ES-I3 (cell line): ENCODE data around the gene AP5B1.

Source experiments
- H3K36me3 ChIP-seq: 2 replicates; pipeline ENCODE4 v1.6.1; 2013; ENCODE audit warnings: mild to moderate bottlenecking, low read length, control low read depth, moderate library complexity; ENCODE audit not compliant: insufficient read depth
- H3K4me1 ChIP-seq: 2 replicates; pipeline ENCODE4 v1.6.1; 2013; ENCODE audit warnings: mild to moderate bottlenecking, control low read depth, low read length; ENCODE audit not compliant: insufficient read depth
- H3K9ac ChIP-seq: 2 replicates; pipeline ENCODE4 v1.6.1; 2013; ENCODE audit warnings: low read depth, mild to moderate bottlenecking, low read length, moderate library complexity
- H3K9me3 ChIP-seq: 2 replicates; pipeline ENCODE4 v1.6.1; 2013; ENCODE audit warnings: mild to moderate bottlenecking, low read length, moderate library complexity; ENCODE audit not compliant: control insufficient read depth, insufficient read depth

Gene AP5B1

GRCh38 chr11:65780770-65781151 is at the start of gene AP5B1:
AP5B1 (minus strand) TSS chr11:65780976; CDS start chr11:65780591, 385 bp downstream.
- no peaks in the 10 kb centered on the region for H3K9me3 ChIP-seq
- peak within 1 kb of the TSS; percentile 85 for H3K9ac ChIP-seq
- peaks cover 4% of the 10 kb centered on the region; the same call in 1 of the 2 replicates for H3K4me1 ChIP-seq
- H3K36me3 ChIP-seq, result no peaks in the 10 kb centered on the region; the same call in 1 of the 2 replicates

- Histone ChIP-seq H3K4me1 (0 out of 2 replicates have a peak, but pooled peaks cover 4% of the 10 kb centered on the region), H3K36me3 (no peaks in the 10 kb centered on the region), H3K9me3 (no peaks in the 10 kb centered on the region), H3K9ac (no peak overlapping the region)
Observed at GRCh38 chr11:65829459-65829858, 48.7 kb upstream of the AP5B1 start.

GRCh38 chr11:65826984-65827735 is 46.4 kb upstream of the AP5B1 start:
- Histone ChIP-seq H3K9me3 (no peaks in the 10 kb centered on the region), H3K9ac (no peak overlapping the region), H3K36me3 (no peaks in the 10 kb centered on the region), H3K4me1 (no peaks in the 10 kb centered on the region)

- no peak overlapping the region for H3K9ac ChIP-seq
- H3K9me3 ChIP-seq, result no peaks in the 10 kb centered on the region
- no peaks in the 10 kb centered on the region for H3K36me3 ChIP-seq
- H3K4me1 ChIP-seq, result no peaks in the 10 kb centered on the region
Observed at GRCh38 chr11:65822776-65823528, 42.2 kb upstream of the AP5B1 start.

GRCh38 chr11:65821107-65821506 is 40.3 kb upstream of the AP5B1 start:
- Histone ChIP-seq H3K36me3 (no peaks in the 10 kb centered on the region), H3K9ac (no peak overlapping the region), H3K9me3 (no peaks in the 10 kb centered on the region), H3K4me1 (no peaks in the 10 kb centered on the region)

GRCh38 chr11:65817835-65818680 is 37.3 kb upstream of the AP5B1 start:
- H3K36me3 ChIP-seq, result no peaks in the 10 kb centered on the region
- H3K9ac ChIP-seq, result peak overlapping the region; percentile 93
- no peaks in the 10 kb centered on the region for H3K4me1 ChIP-seq
- H3K9me3 ChIP-seq, result no peaks in the 10 kb centered on the region

GRCh38 chr11:65817312-65817834 is 36.6 kb upstream of the AP5B1 start:
- Histone ChIP-seq H3K4me1 (no peaks in the 10 kb centered on the region), H3K36me3 (no peaks in the 10 kb centered on the region), H3K9me3 (no peaks in the 10 kb centered on the region), H3K9ac (peak overlapping the region; percentile 93)

GRCh38 chr11:65816696-65817095 is 35.9 kb upstream of the AP5B1 start:
- Histone ChIP-seq H3K9ac (no peak overlapping the region), H3K4me1 (no peaks in the 10 kb centered on the region), H3K36me3 (no peaks in the 10 kb centered on the region), H3K9me3 (no peaks in the 10 kb centered on the region)

GRCh38 chr11:65814986-65815565 is 34.3 kb upstream of the AP5B1 start:
- Histone ChIP-seq H3K9ac (no peak overlapping the region), H3K9me3 (no peaks in the 10 kb centered on the region), H3K36me3 (no peaks in the 10 kb centered on the region), H3K4me1 (no peaks in the 10 kb centered on the region)

- H3K9ac ChIP-seq, result no peak overlapping the region
- H3K4me1 ChIP-seq, result no peaks in the 10 kb centered on the region
- no peaks in the 10 kb centered on the region for H3K9me3 ChIP-seq
Observed at GRCh38 chr11:65814131-65814985, 33.6 kb upstream of the AP5B1 start.

GRCh38 chr11:65811764-65812475 is 31.1 kb upstream of the AP5B1 start:
- Histone ChIP-seq H3K9ac (no peak overlapping the region), H3K36me3 (no peaks in the 10 kb centered on the region), H3K4me1 (no peaks in the 10 kb centered on the region), H3K9me3 (no peaks in the 10 kb centered on the region)

More at GRCh38 chr11:65814131-65814985, 33.6 kb upstream of the AP5B1 start:
- H3K36me3 ChIP-seq, result no peaks in the 10 kb centered on the region

GRCh38 chr11:65810046-65810868 is 29.5 kb upstream of the AP5B1 start:
- no peaks in the 10 kb centered on the region for H3K9me3 ChIP-seq
- H3K36me3 ChIP-seq, result no peaks in the 10 kb centered on the region
- H3K4me1 ChIP-seq, result no peaks in the 10 kb centered on the region
- H3K9ac ChIP-seq, result no peak overlapping the region
